GM18907 (cell line): ENCODE measurements around the gene CEL.
A peak's percentile ranks its signal among the peaks of the same experiment; 100 is the strongest.

Source experiments
- ATAC-seq: cut with Tn5 transposase; IDR thresholded peaks from one replicate; pipeline ENCODE4 v1.9.1; 2021; ENCODE audit warnings: mild to moderate bottlenecking, moderate library complexity; ENCODE audit not compliant: unreplicated experiment

The CEL gene

GRCh38 chr9:133101356-133102189, 39.8 kb downstream of the CEL start:
- no peak for ATAC-seq

- ATAC-seq: no peak
Measured at GRCh38 chr9:133102190-133103021, 40.6 kb downstream of the CEL start.

GRCh38 chr9:133103183-133103986, 41.6 kb downstream of the CEL start:
- no peak for ATAC-seq

- ATAC-seq: no peak
Measured at GRCh38 chr9:133103987-133104505, 42.3 kb downstream of the CEL start.

GRCh38 chr9:133104718-133105460, 43.1 kb downstream of the CEL start:
- ATAC-seq: no peak

- no peak for ATAC-seq
Measured at GRCh38 chr9:133105461-133105770, 43.6 kb downstream of the CEL start.

GRCh38 chr9:133106511-133107244, 44.9 kb downstream of the CEL start:
- ATAC-seq: no peak

- ATAC-seq: no peak
Measured at GRCh38 chr9:133107245-133107722, 45.5 kb downstream of the CEL start.

- no peak for ATAC-seq
Measured at GRCh38 chr9:133107961-133108793, 46.4 kb downstream of the CEL start.

- ATAC-seq: no peak
Measured at GRCh38 chr9:133108794-133109641, 47.2 kb downstream of the CEL start.

- no peak for ATAC-seq
Measured at GRCh38 chr9:133109931-133110650, 48.3 kb downstream of the CEL start.

- ATAC-seq: no peak
Measured at GRCh38 chr9:133111808-133112662, 50.3 kb downstream of the CEL start.

- peak; percentile 34 for ATAC-seq
Measured at GRCh38 chr9:133112663-133113026, 50.9 kb downstream of the CEL start.

- no peak for ATAC-seq
Measured at GRCh38 chr9:133113163-133113948, 51.6 kb downstream of the CEL start.
